GM18517 (cell line): Measurements from ENCODE around the gene CYFIP1.

ENCODE experiments used
- ATAC-seq: cut with Tn5 transposase; IDR thresholded peaks from one replicate; pipeline ENCODE4 v1.9.1; 2021; ENCODE audit warnings: mild to moderate bottlenecking, moderate library complexity; ENCODE audit not compliant: unreplicated experiment

CYFIP1 gene

GRCh38 chr15:22918596-22919140, 61.5 kb downstream of the CYFIP1 start:
- no peak for ATAC-seq

GRCh38 chr15:22918056-22918455, 62.1 kb downstream of the CYFIP1 start:
- ATAC-seq, result no peak

- ATAC-seq, result no peak
These were observed 62.6 kb downstream of the CYFIP1 start for GRCh38 chr15:22917556-22917955.

- ATAC-seq, result no peak
These were observed 63.4 kb downstream of the CYFIP1 start for GRCh38 chr15:22916606-22917350.

- no peak for ATAC-seq
These were observed 64.2 kb downstream of the CYFIP1 start for GRCh38 chr15:22915866-22916515.

- no peak for ATAC-seq
These were observed 66.4 kb downstream of the CYFIP1 start for GRCh38 chr15:22913646-22914380.

GRCh38 chr15:22912256-22912655, 67.9 kb downstream of the CYFIP1 start:
- no peak for ATAC-seq

- ATAC-seq, result no peak
These were observed 68.9 kb downstream of the CYFIP1 start for GRCh38 chr15:22911306-22911705.

- ATAC-seq, result no peak
These were observed 71.3 kb downstream of the CYFIP1 start for GRCh38 chr15:22908830-22909229.

GRCh38 chr15:22907161-22907950, 72.8 kb downstream of the CYFIP1 start:
- no peak for ATAC-seq

- ATAC-seq, result no peak
These were observed 75.4 kb downstream of the CYFIP1 start for GRCh38 chr15:22904736-22905135.

- no peak for ATAC-seq
These were observed 76.1 kb downstream of the CYFIP1 start for GRCh38 chr15:22903961-22904534.

GRCh38 chr15:22903427-22903826, 76.7 kb downstream of the CYFIP1 start:
- ATAC-seq, result no peak

- no peak for ATAC-seq
These were observed 77.2 kb downstream of the CYFIP1 start for GRCh38 chr15:22902981-22903380.

- ATAC-seq, result no peak
These were observed 77.6 kb downstream of the CYFIP1 start for GRCh38 chr15:22902578-22902977.

- no peak for ATAC-seq
These were observed 78.1 kb downstream of the CYFIP1 start for GRCh38 chr15:22902046-22902445.

GRCh38 chr15:22895465-22896190, 84.5 kb downstream of the CYFIP1 start:
- peak; percentile 63 for ATAC-seq

GRCh38 chr15:22893881-22894280, 86.3 kb downstream of the CYFIP1 start:
- no peak for ATAC-seq

GRCh38 chr15:22893081-22893480, 87.1 kb downstream of the CYFIP1 start:
- ATAC-seq, result no peak

GRCh38 chr15:22892333-22892732, 87.8 kb downstream of the CYFIP1 start:
- no peak for ATAC-seq
